Coronary artery (tissue), 2 donors: ENCODE data around the gene VPS13A.

Source experiments
- DNase-seq: peaks from one replicate; pipeline ENCODE4 v3.0.0-alpha.2; 2017; ENCODE audit warnings: low spot score
- H3K27ac ChIP-seq, 2 donors: fragments of 200-600 bp; sonication (generic); one replicate each; pipeline ENCODE4 v1.5.1; 2016 to 2019
- H3K4me3 ChIP-seq: fragments of 200-600 bp; sonication (generic); 2 replicates; pipeline ENCODE4 v1.5.1; 2016; ENCODE audit warnings: mild to moderate bottlenecking, moderate library complexity
- CTCF ChIP-seq: fragments of 200-600 bp; sonication (generic); IDR thresholded peaks from one replicate; pipeline ENCODE4 v1.5.1; 2019; ENCODE audit warnings: antibody characterized with exemption

The VPS13A gene

DNA sequence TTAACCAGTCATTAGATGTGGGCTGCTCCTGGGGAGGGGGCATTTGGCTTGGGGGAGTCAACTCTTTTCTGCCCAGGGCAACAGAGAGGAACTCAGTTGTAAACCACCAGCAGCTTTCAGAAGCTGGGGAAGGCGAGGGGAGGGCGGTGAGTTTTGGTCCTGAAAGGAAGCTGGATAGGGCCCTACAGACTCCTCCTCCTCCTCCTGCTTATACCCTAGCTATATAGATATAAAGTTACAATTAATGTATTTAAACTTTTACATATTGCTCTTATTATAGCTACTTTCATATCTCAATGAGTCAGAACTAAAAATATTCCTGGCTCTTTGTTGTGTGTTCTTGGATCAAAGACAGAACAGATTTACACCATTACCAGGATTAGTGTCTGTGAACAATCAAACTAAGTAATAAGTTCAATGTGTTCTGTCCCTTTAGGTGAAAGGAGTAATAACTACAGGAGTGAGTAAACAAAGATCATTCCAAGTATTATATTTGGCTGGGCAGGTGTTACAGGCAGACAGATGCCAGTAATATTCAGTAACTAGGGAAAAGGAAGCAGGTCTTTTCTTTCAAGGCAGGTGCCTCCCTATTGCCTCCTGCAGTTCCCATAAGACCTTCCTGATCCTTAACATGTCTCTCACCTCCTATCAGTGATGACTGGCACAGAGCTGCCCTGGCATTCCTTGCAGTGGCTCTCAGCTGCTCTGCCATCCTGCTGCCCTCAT lies 20.5 kb upstream of the VPS13A start:
- H3K27ac ChIP-seq = no peak overlapping the region
- H3K4me3 ChIP-seq = no peak overlapping the region
- DNase-seq = no peak
- TF ChIP-seq CTCF = no peak

DNA sequence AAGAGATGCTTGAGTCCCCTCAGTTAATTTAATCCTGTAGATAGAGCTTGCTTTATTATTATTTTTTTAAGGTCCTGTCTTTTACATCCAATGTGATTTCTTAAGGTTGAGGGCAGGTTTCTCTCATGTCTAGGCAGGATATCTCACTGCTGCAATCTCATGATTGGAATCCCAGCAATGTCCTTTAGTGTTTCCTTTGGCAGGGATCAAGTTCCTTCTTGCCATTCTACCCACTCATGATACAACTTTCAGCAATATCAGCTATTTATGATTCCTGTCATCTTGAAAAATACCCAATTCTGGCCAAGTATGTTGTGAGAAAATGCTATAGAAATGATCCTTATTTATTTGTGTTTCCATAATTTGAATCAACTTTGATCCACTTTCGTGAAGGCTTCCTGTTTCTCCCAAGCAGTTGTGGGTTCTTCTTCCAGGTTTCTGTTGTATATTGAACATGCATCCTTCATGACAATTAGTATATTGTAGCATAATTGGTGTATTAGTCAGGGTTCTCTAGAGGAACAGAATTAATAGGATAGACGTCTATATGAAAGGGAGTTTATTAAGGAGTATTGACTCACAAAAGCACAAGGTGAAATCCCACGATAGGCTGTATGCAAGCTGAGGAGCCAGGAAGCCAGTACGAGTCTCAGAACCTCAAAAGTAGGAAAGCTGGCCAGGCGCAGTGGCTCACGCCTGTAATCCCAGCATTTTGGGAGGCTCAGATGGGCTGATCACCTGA lies 18.4 kb upstream of the VPS13A start:
- H3K27ac ChIP-seq = no peak overlapping the region
- no peak for DNase-seq
- TF ChIP-seq CTCF = no peak
- H3K4me3 ChIP-seq = no peak overlapping the region

GRCh38 chr9:77161191-77161590 lies 16.1 kb upstream of the VPS13A start:
- no peak overlapping the region for H3K27ac ChIP-seq

DNA sequence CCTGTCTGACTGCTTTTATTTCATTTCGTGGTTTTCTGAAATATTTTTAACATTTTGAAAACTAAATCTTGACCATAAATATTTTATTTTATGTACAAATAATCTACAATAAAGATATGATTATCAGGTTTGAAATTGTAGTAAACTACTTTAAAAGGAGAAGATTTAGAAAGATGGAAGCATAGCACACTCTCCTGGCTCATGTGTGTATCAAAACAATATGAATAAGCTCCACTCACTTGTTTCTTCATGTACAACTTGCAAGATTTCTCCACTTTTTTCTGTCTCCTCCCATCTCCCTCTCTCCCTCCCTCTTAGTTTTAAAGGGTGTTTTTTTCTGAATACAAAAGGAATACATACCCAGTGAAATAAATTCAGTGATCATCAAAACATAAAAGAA lies 15.4 kb upstream of the VPS13A start:
- no peak overlapping the region for H3K27ac ChIP-seq
- DNase-seq = no peak
- no peak overlapping the region for H3K4me3 ChIP-seq
- TF ChIP-seq CTCF = no peak

More at GRCh38 chr9:77161191-77161590, 16.1 kb upstream of the VPS13A start:
- DNase-seq = no peak
- TF ChIP-seq CTCF = no peak
- no peak overlapping the region for H3K4me3 ChIP-seq

- no peak overlapping the region for H3K27ac ChIP-seq
- TF ChIP-seq CTCF = no peak
- DNase-seq = no peak
- no peak overlapping the region for H3K4me3 ChIP-seq
These were observed 15.0 kb upstream of the VPS13A start for GRCh38 chr9:77162366-77162765.

- DNase-seq = no peak
- Histone ChIP-seq H3K4me3 (no peak overlapping the region), H3K27ac (peak overlapping the region in 1 of 2 donors; percentile 40)
- no peak for TF ChIP-seq CTCF
These were observed 13.4 kb upstream of the VPS13A start for GRCh38 chr9:77163884-77164283.

DNA sequence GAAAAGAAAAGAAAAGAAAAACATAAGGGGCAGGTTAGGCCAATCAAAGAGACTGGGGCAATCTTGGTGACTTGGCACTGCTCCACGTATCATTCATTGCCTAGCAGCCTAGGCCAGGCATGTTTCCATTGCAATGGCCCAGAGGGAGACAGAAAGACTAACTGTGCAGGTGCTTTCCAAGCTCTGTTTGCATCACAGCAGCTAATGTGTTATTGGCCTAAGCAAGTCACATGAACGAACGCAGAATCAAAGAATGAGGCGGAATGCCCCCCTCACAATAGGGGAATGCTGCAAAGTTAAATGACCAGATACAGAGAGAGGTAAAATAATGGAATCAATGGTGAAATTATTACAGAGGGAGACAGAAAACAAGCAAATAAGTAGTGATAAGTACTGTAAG lies 11.1 kb upstream of the VPS13A start:
- H3K27ac ChIP-seq = no peak overlapping the region
- no peak for DNase-seq
- no peak overlapping the region for H3K4me3 ChIP-seq
- TF ChIP-seq CTCF = no peak
